Astrocyte (in vitro differentiated cells and primary cell): ENCODE data around the gene ABHD12. TPM values are rescaled to one million over a fixed set of nuclear protein-coding genes. Genes with fewer than 3 reads are reported as not detected.

Experiments
- DNase-seq: peaks from one replicate; pipeline ENCODE4 v3.0.0-alpha.2; 2010; ENCODE audit warnings: low read depth
- FAIRE-seq: peaks from 2 replicates; lab custom pipeline; 2011; peaks lifted over from hg19 to GRCh38; lab: Jason Lieb, UNC
- H2AFZ ChIP-seq: 2 replicates; pipeline ENCODE4 v1.6.0; 2012; ENCODE audit warnings: low read depth, low read length, inconsistent platforms
- H3K27ac ChIP-seq: 2 replicates; pipeline ENCODE4 v1.5.1; 2011; ENCODE audit warnings: low read depth, low read length, inconsistent platforms
- H3K27me3 ChIP-seq: 2 replicates; pipeline ENCODE4 v1.6.0; 2011; ENCODE audit warnings: low read length, inconsistent platforms; ENCODE audit not compliant: insufficient read depth
- H3K36me3 ChIP-seq: 2 replicates; pipeline ENCODE4 v1.5.1; 2011; ENCODE audit warnings: low read length, inconsistent platforms; ENCODE audit not compliant: insufficient read depth
- H3K4me1 ChIP-seq: 2 replicates; pipeline ENCODE4 v1.5.1; 2011; ENCODE audit warnings: low read length, inconsistent platforms; ENCODE audit not compliant: insufficient read depth
- H3K4me2 ChIP-seq: 2 replicates; pipeline ENCODE4 v1.6.0; 2012; ENCODE audit warnings: low read length, inconsistent platforms
- H3K4me3 ChIP-seq: 2 replicates; pipeline ENCODE4 v1.5.1; 2011; ENCODE audit warnings: low read depth, mild to moderate bottlenecking, low read length, inconsistent platforms; ENCODE audit not compliant: insufficient read depth
- H3K79me2 ChIP-seq: 2 replicates; pipeline ENCODE4 v1.6.0; 2012; ENCODE audit warnings: mild to moderate bottlenecking, low read length, inconsistent platforms; ENCODE audit not compliant: insufficient read depth
- H3K9ac ChIP-seq: 2 replicates; pipeline ENCODE4 v1.6.0; 2012; ENCODE audit warnings: mild to moderate bottlenecking, low read length, inconsistent platforms
- H3K9me3 ChIP-seq: 2 replicates; pipeline ENCODE4 v1.5.1; 2012; ENCODE audit warnings: low read depth, mild to moderate bottlenecking, low read length, inconsistent platforms; ENCODE audit not compliant: insufficient read depth
- H4K20me1 ChIP-seq: 2 replicates; pipeline ENCODE4 v1.6.0; 2012; ENCODE audit warnings: low read length, inconsistent platforms; ENCODE audit not compliant: insufficient read depth
- H3K27ac Mint-ChIP-seq: one replicate; pipeline ENCODE4 v1.8.0; 2021; ENCODE audit warnings: mild to moderate bottlenecking, mixed read lengths; ENCODE audit not compliant: unreplicated experiment
- H3K27me3 Mint-ChIP-seq: one replicate; pipeline ENCODE4 v1.8.0; 2021; ENCODE audit warnings: low read depth, mixed read lengths; ENCODE audit not compliant: unreplicated experiment
- H3K36me3 Mint-ChIP-seq: one replicate; pipeline ENCODE4 v1.8.0; 2021; ENCODE audit warnings: low read depth, mixed read lengths; ENCODE audit not compliant: unreplicated experiment
- H3K4me1 Mint-ChIP-seq: one replicate; pipeline ENCODE4 v1.8.0; 2021; ENCODE audit warnings: low read depth, mixed read lengths; ENCODE audit not compliant: unreplicated experiment
- H3K4me3 Mint-ChIP-seq: one replicate; pipeline ENCODE4 v1.8.0; 2021; ENCODE audit warnings: mild to moderate bottlenecking, moderate library complexity, mixed read lengths; ENCODE audit not compliant: unreplicated experiment
- H3K9me3 Mint-ChIP-seq: one replicate; pipeline ENCODE4 v1.8.0; 2021; ENCODE audit warnings: mild to moderate bottlenecking, mixed read lengths; ENCODE audit not compliant: unreplicated experiment
- EZH2 ChIP-seq: IDR thresholded peaks from 2 replicates; pipeline ENCODE4 v1.6.1; 2012; ENCODE audit warnings: mild to moderate bottlenecking, low read length, inconsistent platforms; ENCODE audit not compliant: insufficient read depth
- total RNA-seq: library from RNA; stranded (reverse); gene quantifications from 2 replicates; pipeline ENCODE4 v1.2.1, GENCODE V29; 2021
- TF ChIP-seq, protein P1 (sequence below): IDR thresholded peaks from 2 replicates; pipeline ENCODE4 v1.5.1; 2011; ENCODE audit warnings: low read depth, mild to moderate bottlenecking, inconsistent platforms, low read length, moderate library complexity; ENCODE audit not compliant: insufficient read depth

Gene ABHD12
- total RNA-seq, 1 donor from 2014 or later: 98.1 TPM

DNA sequence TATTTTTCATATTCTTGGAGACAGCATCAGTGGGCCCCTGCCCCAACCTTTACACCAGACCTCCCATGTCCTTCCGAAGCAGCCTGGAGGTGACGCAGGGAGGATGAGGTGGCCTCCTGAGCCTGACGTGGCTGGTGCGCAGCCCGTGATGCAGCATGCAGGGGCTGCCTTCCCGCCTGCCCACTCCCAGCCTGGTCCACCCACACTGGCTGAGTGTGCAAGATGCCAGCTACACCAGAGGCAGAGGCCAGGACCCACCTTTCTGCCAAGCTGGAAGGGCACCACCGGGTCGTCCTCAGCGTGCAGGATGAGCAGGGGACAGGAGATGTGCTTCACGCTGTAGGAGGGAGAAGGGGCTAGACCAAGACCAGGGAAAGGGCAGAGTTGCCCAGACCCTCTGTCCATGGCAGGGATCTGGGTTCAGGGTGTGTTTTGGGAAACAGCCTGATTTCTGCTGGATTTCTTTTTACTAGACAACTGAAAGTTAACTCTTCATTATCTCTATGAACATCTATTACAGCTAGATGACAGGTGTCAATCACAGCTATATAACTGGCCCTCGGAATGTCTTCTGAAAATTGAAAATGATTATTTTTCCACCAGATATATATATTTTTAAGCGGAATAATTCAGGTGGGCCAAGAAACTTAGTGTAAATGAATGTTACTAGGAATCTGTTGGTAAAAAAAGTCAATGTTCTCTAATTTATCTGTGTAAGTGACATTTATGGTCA is 87.2 kb downstream of the ABHD12 start:
- DNase-seq (no peak), FAIRE-seq (no peak)
- Mint-ChIP-seq H3K27me3 (no peaks in the 10 kb centered on the region), H3K4me3 (no peak overlapping the region), H3K4me1 (peaks cover 21% of the 10 kb centered on the region), H3K27ac (no peak overlapping the region), H3K36me3 (peaks cover 4% of the 10 kb centered on the region), H3K9me3 (no peaks in the 10 kb centered on the region)
- no peaks in the 10 kb centered on the region for H3K79me2 ChIP-seq
- H2AFZ ChIP-seq: no peak overlapping the region
- no peak for TF ChIP-seq EZH2
- TF ChIP-seq, protein P1, sequence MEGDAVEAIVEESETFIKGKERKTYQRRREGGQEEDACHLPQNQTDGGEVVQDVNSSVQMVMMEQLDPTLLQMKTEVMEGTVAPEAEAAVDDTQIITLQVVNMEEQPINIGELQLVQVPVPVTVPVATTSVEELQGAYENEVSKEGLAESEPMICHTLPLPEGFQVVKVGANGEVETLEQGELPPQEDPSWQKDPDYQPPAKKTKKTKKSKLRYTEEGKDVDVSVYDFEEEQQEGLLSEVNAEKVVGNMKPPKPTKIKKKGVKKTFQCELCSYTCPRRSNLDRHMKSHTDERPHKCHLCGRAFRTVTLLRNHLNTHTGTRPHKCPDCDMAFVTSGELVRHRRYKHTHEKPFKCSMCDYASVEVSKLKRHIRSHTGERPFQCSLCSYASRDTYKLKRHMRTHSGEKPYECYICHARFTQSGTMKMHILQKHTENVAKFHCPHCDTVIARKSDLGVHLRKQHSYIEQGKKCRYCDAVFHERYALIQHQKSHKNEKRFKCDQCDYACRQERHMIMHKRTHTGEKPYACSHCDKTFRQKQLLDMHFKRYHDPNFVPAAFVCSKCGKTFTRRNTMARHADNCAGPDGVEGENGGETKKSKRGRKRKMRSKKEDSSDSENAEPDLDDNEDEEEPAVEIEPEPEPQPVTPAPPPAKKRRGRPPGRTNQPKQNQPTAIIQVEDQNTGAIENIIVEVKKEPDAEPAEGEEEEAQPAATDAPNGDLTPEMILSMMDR: no peak
- H4K20me1 ChIP-seq: peaks cover 12% of the 10 kb centered on the region
- H3K4me1 ChIP-seq: peaks cover 11% of the 10 kb centered on the region
- H3K4me2 ChIP-seq: no peak overlapping the region
- H3K9me3 ChIP-seq: no peaks in the 10 kb centered on the region
- no peak overlapping the region for H3K9ac ChIP-seq
- H3K36me3 ChIP-seq: peaks cover 3% of the 10 kb centered on the region
- H3K27ac ChIP-seq: no peak overlapping the region
- no peaks in the 10 kb centered on the region for H3K27me3 ChIP-seq
- H3K4me3 ChIP-seq: no peak overlapping the region

- Histone ChIP-seq H3K79me2 (no peaks in the 10 kb centered on the region), H3K27ac (no peak overlapping the region), H2AFZ (no peak overlapping the region), H3K9me3 (no peaks in the 10 kb centered on the region), H3K4me1 (peaks cover 9% of the 10 kb centered on the region), H4K20me1 (peaks cover 13% of the 10 kb centered on the region), H3K9ac (no peak overlapping the region), H3K36me3 (peaks cover 4% of the 10 kb centered on the region), H3K4me2 (no peak overlapping the region), H3K4me3 (no peak overlapping the region), H3K27me3 (no peaks in the 10 kb centered on the region)
- no peak overlapping the region for H3K27ac Mint-ChIP-seq
- TF ChIP-seq, protein P1: no peak
- no peak for TF ChIP-seq EZH2
- no peak for FAIRE-seq
- H3K27me3 Mint-ChIP-seq: no peaks in the 10 kb centered on the region
- no peak for DNase-seq
- peaks cover 21% of the 10 kb centered on the region for H3K4me1 Mint-ChIP-seq
- H3K4me3 Mint-ChIP-seq: no peak overlapping the region
- no peaks in the 10 kb centered on the region for H3K9me3 Mint-ChIP-seq
- H3K36me3 Mint-ChIP-seq: peaks cover 4% of the 10 kb centered on the region
Observed at GRCh38 chr20:25302596-25302995, 88.0 kb downstream of the ABHD12 start.

GRCh38 chr20:25301357-25301920 is 89.2 kb downstream of the ABHD12 start:
- H3K36me3 ChIP-seq: peaks cover 10% of the 10 kb centered on the region
- H3K4me1 Mint-ChIP-seq: peaks cover 19% of the 10 kb centered on the region
- TF ChIP-seq, protein P1: no peak
- no peak overlapping the region for H3K27ac ChIP-seq
- DNase-seq: no peak
- H4K20me1 ChIP-seq: peaks cover 20% of the 10 kb centered on the region
- no peak overlapping the region for H3K9ac ChIP-seq
- FAIRE-seq: no peak
- H3K4me3 ChIP-seq: no peak overlapping the region
- no peak overlapping the region for H3K27ac Mint-ChIP-seq
- no peaks in the 10 kb centered on the region for H3K9me3 Mint-ChIP-seq
- no peak overlapping the region for H2AFZ ChIP-seq
- H3K27me3 Mint-ChIP-seq: no peaks in the 10 kb centered on the region
- no peaks in the 10 kb centered on the region for H3K9me3 ChIP-seq
- H3K4me3 Mint-ChIP-seq: no peak overlapping the region
- H3K79me2 ChIP-seq: no peaks in the 10 kb centered on the region
- H3K4me2 ChIP-seq: no peak overlapping the region
- no peaks in the 10 kb centered on the region for H3K27me3 ChIP-seq
- H3K4me1 ChIP-seq: peaks cover 9% of the 10 kb centered on the region
- peaks cover 4% of the 10 kb centered on the region for H3K36me3 Mint-ChIP-seq
